Fibroblast of upper back skin (primary cell): Measurements from ENCODE around the gene GRIA2.

ENCODE experiments used
- DNase-seq: peaks from one replicate; pipeline ENCODE4 v3.0.0-alpha.2; 2013

The GRIA2 gene

DNA sequence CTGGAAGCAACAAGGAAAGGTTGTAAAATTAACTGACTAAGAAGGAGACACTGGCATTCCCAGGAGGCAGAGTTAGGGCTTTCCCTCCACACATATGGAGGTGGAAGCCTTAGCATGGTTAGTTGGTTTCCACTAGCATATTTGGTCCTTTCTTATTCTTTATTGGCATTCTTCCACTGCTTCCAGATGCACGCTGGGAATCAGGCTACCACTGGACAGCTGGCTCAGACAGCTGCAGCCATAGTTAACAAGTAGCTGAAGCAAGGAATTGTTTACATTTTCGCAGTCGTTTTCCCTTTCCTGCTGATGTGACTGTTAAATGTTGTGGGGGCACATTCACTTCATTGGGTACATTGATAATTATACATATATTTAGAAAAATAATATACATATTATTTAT is 169.2 kb downstream of the GRIA2 start:
- no peak for DNase-seq

DNA sequence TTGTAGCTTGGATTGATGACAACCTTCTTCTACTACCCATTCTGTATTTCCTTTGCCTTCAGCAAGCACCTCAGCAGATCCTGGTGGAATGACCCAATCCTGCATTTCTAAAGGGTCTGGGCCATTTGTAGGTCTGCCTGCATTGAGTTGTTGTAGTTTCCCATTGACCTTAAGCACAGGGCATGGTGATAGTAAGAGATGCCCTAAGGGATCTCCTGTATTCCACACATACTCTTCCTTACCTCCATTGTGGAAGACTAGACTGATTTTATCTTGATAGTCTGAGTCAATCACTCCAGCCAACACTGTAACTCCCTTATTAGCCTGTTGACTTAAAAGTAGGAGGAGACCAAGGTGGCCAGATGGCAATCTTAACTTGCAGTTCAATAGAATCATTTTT is 184.5 kb downstream of the GRIA2 start:
- no peak for DNase-seq
